ENCODE data around the gene HHLA2. TPM values are rescaled to one million over a fixed set of nuclear protein-coding genes. Genes with fewer than 3 reads are reported as not detected.

Gene HHLA2
- total and polyA plus RNA-seq, 2 experiments from 2014 or later, result not detected

GRCh38 chr3:108406661-108407206 is 110.4 kb downstream of the HHLA2 start (continued):
- TF ChIP-seq CTCF (conservative IDR thresholded peaks at IDR 0.05; ENCODE audit: low read depth in 2 of 2) (peak; percentile 65 to 67), JUNB (IDR thresholded peaks at IDR 0.05; ENCODE audit: unreplicated experiment) (no peak)

- no peaks in the 10 kb centered on the region for H3F3A ChIP-seq (replicated peaks; ENCODE audit: low read depth)
- TF ChIP-seq ETS1 (IDR thresholded peaks at IDR 0.05), result no peak
These were observed 111.5 kb downstream of the HHLA2 start for GRCh38 chr3:108407886-108408285.

GRCh38 chr3:108408883-108409799 is 112.8 kb downstream of the HHLA2 start:
- Histone ChIP-seq H3K27me3 (ENCODE audit: insufficient read depth) (no peaks in the 10 kb centered on the region), H3K9me2 (ENCODE audit: insufficient read depth) (peaks cover 4% of the 10 kb centered on the region), H3K4me2 (no peak overlapping the region), H3K27ac (ENCODE audit: low read depth) (no peak overlapping the region), H4K20me1 (replicated peaks; ENCODE audit: insufficient read depth) (no peaks in the 10 kb centered on the region), H3K4me1 (ENCODE audit: insufficient read depth) (0 out of 2 replicates have a peak, but pooled peaks cover 11% of the 10 kb centered on the region), H3K4me3 (no peak overlapping the region), H2AFZ (no peak overlapping the region), H3K79me2 (replicated peaks; ENCODE audit: insufficient read depth) (no peaks in the 10 kb centered on the region), H3F3A (replicated peaks; ENCODE audit: low read depth) (no peaks in the 10 kb centered on the region), H3K36me3 (ENCODE audit: insufficient read depth) (no peaks in the 10 kb centered on the region)
- Mint-ChIP-seq H3K9me3 (no peaks in the 10 kb centered on the region), H3K27me3 (ENCODE audit: insufficient read depth, low read depth, poor library complexity) (no peaks in the 10 kb centered on the region), H3K36me3 (ENCODE audit: low read depth) (no peaks in the 10 kb centered on the region), H3K27ac (no peak overlapping the region), H3K4me1 (peaks cover 26% of the 10 kb centered on the region), H3K4me3 (no peak overlapping the region)
- no peak for ATAC-seq
- DNase-seq (ENCODE audit: low spot score), result no peak
- TF ChIP-seq EZH2phosphoT487 (IDR thresholded peaks at IDR 0.05; ENCODE audit: unreplicated experiment) (no peak), POLR2AphosphoS5 (IDR thresholded peaks at IDR 0.05; ENCODE audit: low read depth) (no peak), REST (IDR thresholded peaks at IDR 0.05; ENCODE audit: unreplicated experiment) (no peak), CTCF (conservative IDR thresholded peaks at IDR 0.05; ENCODE audit: low read depth in 2 of 2) (no peak), STAT1 (IDR thresholded peaks at IDR 0.05; ENCODE audit: unreplicated experiment) (no peak), CREB1 (CRISPR knock-in tag; IDR thresholded peaks at IDR 0.05; ENCODE audit: low read depth) (no peak), JUNB (IDR thresholded peaks at IDR 0.05; ENCODE audit: unreplicated experiment) (no peak)

More at GRCh38 chr3:108407886-108408285, 111.5 kb downstream of the HHLA2 start:
- H3K9me2 ChIP-seq (ENCODE audit: insufficient read depth), result peaks cover 4% of the 10 kb centered on the region
- no peaks in the 10 kb centered on the region for H3K9me3 Mint-ChIP-seq
- peaks cover 26% of the 10 kb centered on the region for H3K4me1 Mint-ChIP-seq
- H3K27ac Mint-ChIP-seq, result no peak overlapping the region
- H3K36me3 Mint-ChIP-seq (ENCODE audit: low read depth), result no peaks in the 10 kb centered on the region
- H3K27me3 ChIP-seq (ENCODE audit: insufficient read depth), result no peaks in the 10 kb centered on the region
- ATAC-seq (no peak), DNase-seq (ENCODE audit: low spot score) (no peak)
- H3K4me1 ChIP-seq (ENCODE audit: insufficient read depth), result 0 out of 2 replicates have a peak, but pooled peaks cover 11% of the 10 kb centered on the region
- H3K4me2 ChIP-seq, result peak overlapping the region; percentile 33; the same call in 1 of the 2 replicates
- H4K20me1 ChIP-seq (replicated peaks; ENCODE audit: insufficient read depth), result no peaks in the 10 kb centered on the region
- H3K4me3 Mint-ChIP-seq, result no peak overlapping the region
- no peak overlapping the region for H3K4me3 ChIP-seq
- no peaks in the 10 kb centered on the region for H3K36me3 ChIP-seq (ENCODE audit: insufficient read depth)
- no peak overlapping the region for H2AFZ ChIP-seq
- no peaks in the 10 kb centered on the region for H3K27me3 Mint-ChIP-seq (ENCODE audit: insufficient read depth, low read depth, poor library complexity)
- no peaks in the 10 kb centered on the region for H3K79me2 ChIP-seq (replicated peaks; ENCODE audit: insufficient read depth)
- H3K27ac ChIP-seq (ENCODE audit: low read depth), result no peak overlapping the region

Data from GM23338 (cell line).